Gastrocnemius medialis (tissue), 4 donors: ENCODE measurements around the gene FLII.

Experiments
- POLR2A ChIP-seq, 2 donors: fragments of 450-650 bp; IDR thresholded peaks; one replicate each; pipeline ENCODE4 v1.6.1; 2017; ENCODE audit warnings: antibody characterized with exemption in 2 of 2, mild to moderate bottlenecking in 2 of 2, moderate library complexity in 2 of 2
- TF ChIP-seq, protein P1 (sequence below), 5 experiments: fragments of 450-650 bp in 3 of 5; fragments of 200-600 bp in 2 of 5; sonication (generic) in 2 of 5; IDR thresholded peaks in 4 of 5; conservative IDR thresholded peaks in 1 of 5; 1 replicate in 4 of 5; 2 replicates in 1 of 5; pipeline ENCODE4 v1.5.1; 2016 to 2019; ENCODE audit warnings: antibody characterized with exemption in 5 of 5, mild to moderate bottlenecking in 3 of 5, moderate library complexity in 3 of 5

DNA sequence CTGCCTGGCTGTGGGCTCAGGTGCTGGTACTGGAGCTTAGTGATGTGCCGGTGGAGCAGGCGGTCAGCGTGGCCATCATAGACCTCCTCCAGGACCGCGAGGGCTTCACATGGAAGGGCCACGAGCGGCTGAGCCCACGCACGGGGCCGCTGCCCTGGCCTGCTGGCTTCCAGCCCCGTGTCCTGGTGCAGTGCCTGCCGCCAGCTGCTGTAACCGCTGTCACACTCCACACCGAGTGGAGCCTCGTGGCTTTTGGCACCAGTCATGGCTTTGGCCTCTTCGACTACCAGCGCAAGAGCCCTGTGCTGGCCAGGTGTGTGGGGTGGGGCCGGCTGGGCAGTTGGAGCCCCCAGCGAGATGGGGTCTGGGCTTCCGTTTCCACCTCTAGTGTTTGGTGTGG, 21.1 kb downstream of the FLII start:
- TF ChIP-seq, protein P1, sequence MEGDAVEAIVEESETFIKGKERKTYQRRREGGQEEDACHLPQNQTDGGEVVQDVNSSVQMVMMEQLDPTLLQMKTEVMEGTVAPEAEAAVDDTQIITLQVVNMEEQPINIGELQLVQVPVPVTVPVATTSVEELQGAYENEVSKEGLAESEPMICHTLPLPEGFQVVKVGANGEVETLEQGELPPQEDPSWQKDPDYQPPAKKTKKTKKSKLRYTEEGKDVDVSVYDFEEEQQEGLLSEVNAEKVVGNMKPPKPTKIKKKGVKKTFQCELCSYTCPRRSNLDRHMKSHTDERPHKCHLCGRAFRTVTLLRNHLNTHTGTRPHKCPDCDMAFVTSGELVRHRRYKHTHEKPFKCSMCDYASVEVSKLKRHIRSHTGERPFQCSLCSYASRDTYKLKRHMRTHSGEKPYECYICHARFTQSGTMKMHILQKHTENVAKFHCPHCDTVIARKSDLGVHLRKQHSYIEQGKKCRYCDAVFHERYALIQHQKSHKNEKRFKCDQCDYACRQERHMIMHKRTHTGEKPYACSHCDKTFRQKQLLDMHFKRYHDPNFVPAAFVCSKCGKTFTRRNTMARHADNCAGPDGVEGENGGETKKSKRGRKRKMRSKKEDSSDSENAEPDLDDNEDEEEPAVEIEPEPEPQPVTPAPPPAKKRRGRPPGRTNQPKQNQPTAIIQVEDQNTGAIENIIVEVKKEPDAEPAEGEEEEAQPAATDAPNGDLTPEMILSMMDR (IDR thresholded peaks at IDR 0.05 in 4 of 5, conservative IDR thresholded peaks at IDR 0.05 in 1 of 5), result no peak
- TF ChIP-seq POLR2A (IDR thresholded peaks at IDR 0.05), result no peak
